A549 (cell line): ENCODE data around the gene TTC13. TPM values are rescaled to one million over a fixed set of nuclear protein-coding genes. Genes with fewer than 3 reads are reported as not detected.

Experiments
- ATAC-seq, 2 experiments: fragments of 200-7000 bp in 1 of 2; fragments of >200 bp in 1 of 2; cut with Nextera tagmentation in 1 of 2; cut with Tn5 transposase in 1 of 2; 3 replicates each; pipeline versions ENCODE4 v1.8.0 to v1.9.1; 2018 to 2020; ENCODE audit warnings: mild to moderate bottlenecking in 1 of 2, moderate library complexity in 1 of 2
- CTCF ChIA-PET: fragments of 300-600 bp; sonication (Branson Sonifier 250); formaldehyde crosslinking; extraction: SDS; loops from one replicate; lab custom pipeline; 2021; ENCODE audit warnings: antibody characterized with exemption, inconsistent platforms; lab: Yijun Ruan, JAX
- POLR2A ChIA-PET: fragments of 350-600 bp; formaldehyde crosslinking; extraction: SDS; loops from one replicate; lab custom pipeline; 2021; ENCODE audit warnings: antibody characterized with exemption, inconsistent platforms; lab: Yijun Ruan, JAX
- DNase-seq, 2 experiments: peaks; one replicate each; pipeline versions ENCODE4 v3.0.0 to v3.0.0-alpha.2; 2011 to 2016; ENCODE audit warnings: low read depth in 1 of 2, low spot score in 1 of 2
- FAIRE-seq: peaks from 2 replicates; lab custom pipeline; 2011; peaks lifted over from hg19 to GRCh38; lab: Jason Lieb, UNC
- H3K27ac ChIP-seq, 2 experiments: fragments of >200 bp; sonication (Bioruptor Twin); formaldehyde crosslinking; 3 replicates each; pipeline ENCODE4 v1.5.1; 2016 to 2017
- H3K4me1 ChIP-seq: fragments of >200 bp; sonication (Bioruptor Twin); formaldehyde crosslinking; 3 replicates; pipeline ENCODE4 v1.6.1; 2016
- H3K4me2 ChIP-seq: fragments of >200 bp; sonication (Bioruptor Twin); formaldehyde crosslinking; 3 replicates; pipeline ENCODE4 v1.6.1; 2016
- H3K4me3 ChIP-seq: fragments of >200 bp; sonication (Bioruptor Twin); formaldehyde crosslinking; 3 replicates; pipeline ENCODE4 v1.5.1; 2016
- H3K9me3 ChIP-seq: fragments of >200 bp; sonication (Bioruptor Twin); formaldehyde crosslinking; 3 replicates; pipeline ENCODE4 v1.6.1; 2016
- BHLHE40 ChIP-seq: IDR thresholded peaks from 2 replicates; pipeline ENCODE4 v1.6.1; 2012; ENCODE audit warnings: low read depth, low read length, inconsistent platforms
- CBX2 ChIP-seq: fragments of 200-600 bp; sonication (generic); IDR thresholded peaks from 2 replicates; pipeline ENCODE4 v1.6.1; 2016; ENCODE audit warnings: low read depth, mild to moderate bottlenecking, borderline replicate concordance
- CBX8 ChIP-seq: fragments of 200-600 bp; sonication (generic); IDR thresholded peaks from 2 replicates; pipeline ENCODE4 v1.6.1; 2016
- CEBPB ChIP-seq, 2 experiments: fragments of >200 bp in 1 of 2; sonication (Bioruptor Twin) in 1 of 2; formaldehyde crosslinking in 1 of 2; IDR thresholded peaks; 2 replicates each; pipeline ENCODE4 v1.6.1; 2012 to 2016
- CHD4 ChIP-seq: fragments of 200-600 bp; sonication (generic); IDR thresholded peaks from 2 replicates; pipeline ENCODE4 v1.6.1; 2016; ENCODE audit warnings: antibody characterized with exemption, mild to moderate bottlenecking, borderline replicate concordance
- EHMT2 ChIP-seq: fragments of 200-600 bp; sonication (generic); IDR thresholded peaks from 2 replicates; pipeline ENCODE4 v1.6.1; 2016; ENCODE audit warnings: antibody characterized with exemption, low read depth, mild to moderate bottlenecking, moderate library complexity
- EP300 ChIP-seq, 2 experiments: fragments of >200 bp; sonication (Bioruptor Twin); formaldehyde crosslinking; IDR thresholded peaks; 2 replicates in 1 of 2; 3 replicates in 1 of 2; pipeline ENCODE4 v1.6.1; 2016 to 2017
- ESRRA ChIP-seq: fragments of 150-350 bp; IDR thresholded peaks from 2 replicates; pipeline ENCODE4 v1.6.1; 2014; ENCODE audit warnings: mild to moderate bottlenecking, low read length, borderline replicate concordance
- FOSB ChIP-seq: fragments of 250-450 bp; sonication (Bioruptor Pico); IDR thresholded peaks from 2 replicates; pipeline ENCODE4 v1.5.0; 2020; ENCODE audit warnings: mild to moderate bottlenecking, moderate library complexity
- FOSL2 ChIP-seq, 2 experiments: fragments of 450-650 bp in 1 of 2; fragments of >200 bp in 1 of 2; sonication (Bioruptor Twin) in 1 of 2; formaldehyde crosslinking; IDR thresholded peaks; 2 replicates each; pipeline versions ENCODE4 v1.5.0 to v1.6.1; 2016 to 2020; ENCODE audit warnings: mild to moderate bottlenecking in 1 of 2, moderate library complexity in 1 of 2
- FOXS1 ChIP-seq: fragments of 250-450 bp; sonication (Bioruptor Pico); IDR thresholded peaks from 2 replicates; pipeline ENCODE4 v1.5.0; 2020; ENCODE audit warnings: mild to moderate bottlenecking, moderate library complexity
- GATA3 ChIP-seq: IDR thresholded peaks from 2 replicates; pipeline ENCODE4 v1.6.1; 2012; ENCODE audit warnings: borderline replicate concordance
- HEYL ChIP-seq: fragments of 250-450 bp; sonication (Bioruptor Pico); IDR thresholded peaks from 2 replicates; pipeline ENCODE4 v1.8.0; 2021; ENCODE audit warnings: mild to moderate bottlenecking, moderate library complexity
- HOXA7 ChIP-seq: fragments of 250-450 bp; sonication (Bioruptor Pico); IDR thresholded peaks from 2 replicates; pipeline ENCODE4 v1.5.0; 2020; ENCODE audit warnings: mild to moderate bottlenecking, moderate library complexity
- HOXB13 ChIP-seq: fragments of 250-450 bp; sonication (Bioruptor Pico); IDR thresholded peaks from 2 replicates; pipeline ENCODE4 v1.5.0; 2020; ENCODE audit warnings: low read depth, mild to moderate bottlenecking, moderate library complexity
- JUN ChIP-seq, 2 experiments: fragments of >200 bp; sonication (Bioruptor Twin); formaldehyde crosslinking; IDR thresholded peaks; 2 replicates in 1 of 2; 3 replicates in 1 of 2; pipeline ENCODE4 v1.6.1; 2016 to 2017
- KDM1A ChIP-seq: fragments of 200-600 bp; sonication (generic); IDR thresholded peaks from 2 replicates; pipeline ENCODE4 v1.6.1; 2016; ENCODE audit warnings: low read depth, mild to moderate bottlenecking
- MAFK ChIP-seq: fragments of 450-650 bp; IDR thresholded peaks from 2 replicates; pipeline ENCODE4 v1.6.1; 2014; ENCODE audit not compliant: partially characterized antibody
- MYC ChIP-seq: IDR thresholded peaks from 2 replicates; pipeline ENCODE4 v1.6.1; 2012; ENCODE audit warnings: mild to moderate bottlenecking, inconsistent platforms, low read length, improper control_type of control experiment, borderline replicate concordance
- NFE2L2 ChIP-seq: fragments of 150-350 bp; conservative IDR thresholded peaks from 2 replicates; pipeline ENCODE4 v1.6.1; 2014; ENCODE audit warnings: low read length
- PHF8 ChIP-seq: fragments of 200-600 bp; sonication (generic); IDR thresholded peaks from 2 replicates; pipeline ENCODE4 v1.6.1; 2016; ENCODE audit warnings: low read depth, mild to moderate bottlenecking, antibody characterized with exemption, moderate library complexity, borderline replicate concordance
- POLR2A ChIP-seq: IDR thresholded peaks from 2 replicates; pipeline ENCODE4 v1.6.1; 2012; ENCODE audit warnings: mild to moderate bottlenecking, low read length
- POLR2AphosphoS2 ChIP-seq: conservative IDR thresholded peaks from 2 replicates; pipeline ENCODE4 v1.6.1; 2012; ENCODE audit warnings: low read length, improper control_type of control experiment, inconsistent platforms
- RCOR1 ChIP-seq: fragments of 150-350 bp; IDR thresholded peaks from 2 replicates; pipeline ENCODE4 v1.6.1; 2014; ENCODE audit warnings: antibody characterized with exemption, low read length, low read depth
- RNF2 ChIP-seq: fragments of 200-600 bp; sonication (generic); IDR thresholded peaks from 2 replicates; pipeline ENCODE4 v1.6.1; 2016; ENCODE audit warnings: low read depth, mild to moderate bottlenecking, antibody characterized with exemption, moderate library complexity, borderline replicate concordance
- SMC3 ChIP-seq: fragments of >200 bp; sonication (Bioruptor Twin); formaldehyde crosslinking; IDR thresholded peaks from 3 replicates; pipeline ENCODE4 v1.6.1; 2018; ENCODE audit warnings: inconsistent platforms
- SREBF2 ChIP-seq: fragments of 450-650 bp; IDR thresholded peaks from 2 replicates; pipeline ENCODE4 v1.6.1; 2014; ENCODE audit warnings: mild to moderate bottlenecking, moderate library complexity
- ZC3H11A ChIP-seq: fragments of 450-650 bp; IDR thresholded peaks from 2 replicates; pipeline ENCODE4 v1.6.1; 2014; ENCODE audit warnings: antibody characterized with exemption, mild to moderate bottlenecking
- ZNF302 ChIP-seq: fragments of 250-450 bp; sonication (Bioruptor Pico); IDR thresholded peaks from 2 replicates; pipeline ENCODE4 v1.9.0; 2021; ENCODE audit warnings: inconsistent platforms, mild to moderate bottlenecking, moderate library complexity
- ZSCAN20 ChIP-seq: fragments of 250-450 bp; sonication (Bioruptor Pico); IDR thresholded peaks from 2 replicates; pipeline ENCODE4 v1.8.0; 2022; ENCODE audit warnings: mild to moderate bottlenecking, moderate library complexity
- WGBS: methylation state at CpG from one replicate; pipeline ENCODE4 v1.1.6; 2017; ENCODE audit errors: missing lambda C conversion rate; 5-methylcytosine and 5-hydroxymethylcytosine counted together
- polyA plus RNA-seq, 4 experiments: library from polyadenylated mRNA; depleted of rRNA in 3 of 4; stranded (reverse); fragments of >200 nt; fragmentation: RNase III in 1 of 4; extraction: RNeasy Plus Mini Kit Qiagen cat#74134 plus additional on column Dnase treatment in 1 of 4; gene quantifications; 2 replicates in 3 of 4; 3 replicates in 1 of 4; pipeline ENCODE4 v1.2.3, GENCODE V29; 2011 to 2017
- TF ChIP-seq, protein P1 (sequence below): fragments of 450-650 bp; IDR thresholded peaks from 2 replicates; pipeline ENCODE4 v1.6.1; 2014; ENCODE audit warnings: antibody characterized with exemption
- TF ChIP-seq, protein P2 (sequence below): fragments of 250-450 bp; sonication (Bioruptor Pico); IDR thresholded peaks from 2 replicates; pipeline ENCODE4 v1.5.0; 2020; ENCODE audit warnings: low read depth, mild to moderate bottlenecking, moderate library complexity
- TF ChIP-seq, protein P3 (sequence below): fragments of >200 bp; sonication (Bioruptor Twin); formaldehyde crosslinking; IDR thresholded peaks from 3 replicates; pipeline ENCODE4 v1.6.1; 2016
- TF ChIP-seq, protein P4 (sequence below): IDR thresholded peaks from 2 replicates; pipeline ENCODE4 v1.6.1; 2012; ENCODE audit warnings: low read depth, borderline replicate concordance
- TF ChIP-seq, protein P5 (sequence below): IDR thresholded peaks from 2 replicates; pipeline ENCODE4 v1.6.1; 2012
- TF ChIP-seq, protein P6 (sequence below): IDR thresholded peaks from 2 replicates; pipeline ENCODE4 v1.6.1; 2012

TTC13 gene
- polyA plus RNA-seq, 2 of the 4 experiments (the other 2 are of a cell fraction), result 12.5 to 22.7 TPM

GRCh38 chr1:230868736-230869385 lies 109.8 kb downstream of the TTC13 start:
- peak overlapping the region; percentile 100 for H3K4me2 ChIP-seq
- peaks cover 26% of the 10 kb centered on the region for H3K4me1 ChIP-seq
- DNase-seq (peak in 1 of 2 experiments; percentile 65), ATAC-seq (peak; percentile 86), FAIRE-seq (no peak)
- ChIA-PET CTCF (interaction anchor here (0.7 to 2.7 kb wide), 4 partner anchors 14 to 71 kb away, joined by 3 to 11 read pairs (median 4); no protein-coding TSS in a partner anchor), POLR2A (interaction anchor here (0.6 to 1.6 kb wide), 7 partner anchors 10 to 227 kb away, joined by 3 to 5 read pairs (median 3); partner anchors contain the start of genes ARV1 and TTC13)
- 27% methylated on average over 26 of the region's 40 CpGs for WGBS
- H3K27ac ChIP-seq, result peak overlapping the region; percentile 86 to 93
- H3K4me3 ChIP-seq, result peak overlapping the region; percentile 94
- no peaks in the 10 kb centered on the region for H3K9me3 ChIP-seq
- TF ChIP-seq, protein P1, sequence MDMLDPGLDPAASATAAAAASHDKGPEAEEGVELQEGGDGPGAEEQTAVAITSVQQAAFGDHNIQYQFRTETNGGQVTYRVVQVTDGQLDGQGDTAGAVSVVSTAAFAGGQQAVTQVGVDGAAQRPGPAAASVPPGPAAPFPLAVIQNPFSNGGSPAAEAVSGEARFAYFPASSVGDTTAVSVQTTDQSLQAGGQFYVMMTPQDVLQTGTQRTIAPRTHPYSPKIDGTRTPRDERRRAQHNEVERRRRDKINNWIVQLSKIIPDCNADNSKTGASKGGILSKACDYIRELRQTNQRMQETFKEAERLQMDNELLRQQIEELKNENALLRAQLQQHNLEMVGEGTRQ, result peak; percentile 28; the same call in 1 of the 2 replicates
- TF ChIP-seq PHF8, result peak; percentile 61; the same call in 1 of the 2 replicates
- TF ChIP-seq SREBF2, result no peak
- no peak for TF ChIP-seq FOSL2 (IDR thresholded peaks at IDR 0.05)
- no peak for TF ChIP-seq FOSL2 (CRISPR knock-in tag; IDR thresholded peaks at IDR 0.05)
- no peak for TF ChIP-seq JUN (IDR thresholded peaks at IDR 0.05)
- TF ChIP-seq, protein P2, sequence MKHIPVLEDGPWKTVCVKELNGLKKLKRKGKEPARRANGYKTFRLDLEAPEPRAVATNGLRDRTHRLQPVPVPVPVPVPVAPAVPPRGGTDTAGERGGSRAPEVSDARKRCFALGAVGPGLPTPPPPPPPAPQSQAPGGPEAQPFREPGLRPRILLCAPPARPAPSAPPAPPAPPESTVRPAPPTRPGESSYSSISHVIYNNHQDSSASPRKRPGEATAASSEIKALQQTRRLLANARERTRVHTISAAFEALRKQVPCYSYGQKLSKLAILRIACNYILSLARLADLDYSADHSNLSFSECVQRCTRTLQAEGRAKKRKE (CRISPR knock-in tag), result peak; percentile 75; the same call in 1 of the 2 replicates
- TF ChIP-seq, protein P3, sequence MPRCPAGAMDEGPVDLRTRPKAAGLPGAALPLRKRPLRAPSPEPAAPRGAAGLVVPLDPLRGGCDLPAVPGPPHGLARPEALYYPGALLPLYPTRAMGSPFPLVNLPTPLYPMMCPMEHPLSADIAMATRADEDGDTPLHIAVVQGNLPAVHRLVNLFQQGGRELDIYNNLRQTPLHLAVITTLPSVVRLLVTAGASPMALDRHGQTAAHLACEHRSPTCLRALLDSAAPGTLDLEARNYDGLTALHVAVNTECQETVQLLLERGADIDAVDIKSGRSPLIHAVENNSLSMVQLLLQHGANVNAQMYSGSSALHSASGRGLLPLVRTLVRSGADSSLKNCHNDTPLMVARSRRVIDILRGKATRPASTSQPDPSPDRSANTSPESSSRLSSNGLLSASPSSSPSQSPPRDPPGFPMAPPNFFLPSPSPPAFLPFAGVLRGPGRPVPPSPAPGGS, result no peak
- TF ChIP-seq CHD4, result no peak
- TF ChIP-seq HOXB13 (CRISPR knock-in tag), result no peak
- no peak for TF ChIP-seq POLR2A
- no peak for TF ChIP-seq FOSB (CRISPR knock-in tag)
- no peak for TF ChIP-seq FOXS1 (CRISPR knock-in tag)
- TF ChIP-seq NFE2L2, result no peak
- TF ChIP-seq, protein P4, sequence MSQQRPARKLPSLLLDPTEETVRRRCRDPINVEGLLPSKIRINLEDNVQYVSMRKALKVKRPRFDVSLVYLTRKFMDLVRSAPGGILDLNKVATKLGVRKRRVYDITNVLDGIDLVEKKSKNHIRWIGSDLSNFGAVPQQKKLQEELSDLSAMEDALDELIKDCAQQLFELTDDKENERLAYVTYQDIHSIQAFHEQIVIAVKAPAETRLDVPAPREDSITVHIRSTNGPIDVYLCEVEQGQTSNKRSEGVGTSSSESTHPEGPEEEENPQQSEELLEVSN, result peak; percentile 58; the same call in 1 of the 2 replicates
- no peak for TF ChIP-seq ESRRA
- no peak for TF ChIP-seq MAFK
- peak; percentile 84 for TF ChIP-seq MYC
- no peak for TF ChIP-seq CBX2
- TF ChIP-seq KDM1A, result no peak
- TF ChIP-seq EHMT2, result no peak
- TF ChIP-seq RCOR1, result no peak
- TF ChIP-seq ZNF302 (CRISPR knock-in tag), result 0 out of 2 replicates have a peak, but pooled peaks have one; percentile 36
- no peak for TF ChIP-seq ZSCAN20 (CRISPR knock-in tag)
- no peak for TF ChIP-seq BHLHE40
- no peak for TF ChIP-seq POLR2AphosphoS2
- TF ChIP-seq, protein P5, sequence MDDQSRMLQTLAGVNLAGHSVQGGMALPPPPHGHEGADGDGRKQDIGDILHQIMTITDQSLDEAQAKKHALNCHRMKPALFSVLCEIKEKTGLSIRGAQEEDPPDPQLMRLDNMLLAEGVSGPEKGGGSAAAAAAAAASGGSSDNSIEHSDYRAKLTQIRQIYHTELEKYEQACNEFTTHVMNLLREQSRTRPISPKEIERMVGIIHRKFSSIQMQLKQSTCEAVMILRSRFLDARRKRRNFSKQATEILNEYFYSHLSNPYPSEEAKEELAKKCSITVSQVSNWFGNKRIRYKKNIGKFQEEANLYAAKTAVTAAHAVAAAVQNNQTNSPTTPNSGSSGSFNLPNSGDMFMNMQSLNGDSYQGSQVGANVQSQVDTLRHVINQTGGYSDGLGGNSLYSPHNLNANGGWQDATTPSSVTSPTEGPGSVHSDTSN, result no peak
- no peak for TF ChIP-seq ZC3H11A
- no peak for TF ChIP-seq RNF2
- no peak for TF ChIP-seq HOXA7 (CRISPR knock-in tag)
- TF ChIP-seq CEBPB (IDR thresholded peaks at IDR 0.05), result no peak
- no peak for TF ChIP-seq CBX8
- no peak for TF ChIP-seq GATA3
- TF ChIP-seq EP300 (IDR thresholded peaks at IDR 0.05), result no peak
- TF ChIP-seq, protein P6, sequence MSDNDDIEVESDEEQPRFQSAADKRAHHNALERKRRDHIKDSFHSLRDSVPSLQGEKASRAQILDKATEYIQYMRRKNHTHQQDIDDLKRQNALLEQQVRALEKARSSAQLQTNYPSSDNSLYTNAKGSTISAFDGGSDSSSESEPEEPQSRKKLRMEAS, result peak; percentile 94
- no peak for TF ChIP-seq SMC3
- no peak for TF ChIP-seq HEYL (CRISPR knock-in tag)
